RWPE1 (cell line): ENCODE results near the gene DNAH10.

ENCODE experiments used
- CTCF ChIA-PET: fragments of 350-600 bp; sonication (Branson Sonifier 250); formaldehyde crosslinking; extraction: SDS; loops from one replicate; lab custom pipeline; 2021; lab: Yijun Ruan, JAX
- POLR2A ChIA-PET: fragments of 400-600 bp; formaldehyde crosslinking; extraction: SDS; loops from one replicate; lab custom pipeline; 2020; ENCODE audit warnings: antibody characterized with exemption; ENCODE audit not compliant: low non-redundant PET; lab: Yijun Ruan, JAX
- DNase-seq: peaks from one replicate; pipeline ENCODE4 v3.0.0; 2012; ENCODE audit warnings: low spot score
- H3K27ac ChIP-seq: fragments of 450-650 bp; 2 replicates; pipeline ENCODE4 v1.5.1; 2017
- CTCF ChIP-seq: fragments of 450-650 bp; conservative IDR thresholded peaks from 2 replicates; pipeline ENCODE4 v1.5.1; 2017; ENCODE audit warnings: low read depth, mild to moderate bottlenecking

The DNAH10 gene

GRCh38 chr12:123960856-123961255 lies 198.8 kb downstream of the DNAH10 start:
- no peak for TF ChIP-seq CTCF
- no peak overlapping the region for H3K27ac ChIP-seq
- POLR2A ChIA-PET: no interaction called here
- CTCF ChIA-PET: no interaction called here
- DNase-seq: no peak

GRCh38 chr12:123961585-123962345 lies 199.7 kb downstream of the DNAH10 start:
- TF ChIP-seq CTCF: no peak
- DNase-seq: no peak
- ChIA-PET POLR2A (no interaction called here), CTCF (no interaction called here)
- H3K27ac ChIP-seq: no peak overlapping the region

GRCh38 chr12:123962513-123962912 lies 200.4 kb downstream of the DNAH10 start:
- no peak for TF ChIP-seq CTCF
- ChIA-PET POLR2A (no interaction called here), CTCF (no interaction called here)
- no peak for DNase-seq
- no peak overlapping the region for H3K27ac ChIP-seq

GRCh38 chr12:123963821-123964220 lies 201.7 kb downstream of the DNAH10 start:
- TF ChIP-seq CTCF: no peak
- no peak overlapping the region for H3K27ac ChIP-seq
- DNase-seq: no peak
- ChIA-PET CTCF (no interaction called here), POLR2A (no interaction called here)

GRCh38 chr12:123965382-123965781 lies 203.3 kb downstream of the DNAH10 start:
- no peak overlapping the region for H3K27ac ChIP-seq
- TF ChIP-seq CTCF: no peak
- ChIA-PET POLR2A (no interaction called here), CTCF (interaction anchor here (0.5 kb wide), 1 partner anchor 9 kb away, joined by 3 read pairs; no protein-coding TSS in a partner anchor)
- DNase-seq: no peak

- ChIA-PET POLR2A (no interaction called here), CTCF (no interaction called here)
- DNase-seq: no peak
- TF ChIP-seq CTCF: no peak
- H3K27ac ChIP-seq: no peak overlapping the region
These were observed 204.5 kb downstream of the DNAH10 start for GRCh38 chr12:123966596-123966995.
